Measurements from ENCODE around the gene MRPL22. TPM values are rescaled to one million over a fixed set of nuclear protein-coding genes. Genes with fewer than 3 reads are reported as not detected.
"Not testable (repeated sequence)": the region's sequence is repeated elsewhere in the genome, so short reads cannot be mapped to it uniquely, and the experiment has no call there.

MRPL22 gene
- total and polyA plus RNA-seq, 4 donors: 12.5 to 57.3 (median 20.9) TPM

DNA sequence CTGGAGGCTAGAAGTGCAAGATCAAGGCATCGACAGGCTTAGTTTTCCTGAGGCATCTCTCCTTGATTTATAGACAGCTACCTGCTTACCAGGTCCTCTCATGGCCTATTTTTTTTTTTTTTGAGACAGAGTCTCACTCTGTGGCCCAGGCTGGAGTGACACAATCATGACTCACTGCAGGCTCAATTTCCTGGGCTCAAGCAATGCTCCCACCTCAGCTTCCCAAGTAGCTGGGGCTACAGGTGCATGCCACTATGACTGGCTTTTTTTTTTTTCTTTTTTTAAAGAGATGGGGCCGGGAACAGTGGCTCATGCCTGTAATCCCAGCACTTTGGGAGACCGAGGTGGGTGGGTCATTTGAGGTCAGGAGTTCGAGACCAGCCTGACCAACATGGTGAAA lies 61.8 kb downstream of the MRPL22 start:
- H3K4me3 ChIP-seq (ENCODE audit: low read depth in 1 of 3, low read length in 3 of 3); H3K9ac ChIP-seq (ENCODE audit: low read depth in 1 of 2, low read length in 2 of 2); H3K4me1 ChIP-seq (ENCODE audit: control insufficient read depth in 4 of 4, insufficient read depth in 4 of 4, low read length in 3 of 4); H3K9me3 ChIP-seq (ENCODE audit: control insufficient read depth in 4 of 4, low read length in 3 of 4); DNase-seq (ENCODE audit: low spot score); H3K27me3 ChIP-seq (ENCODE audit: control insufficient read depth in 4 of 4, insufficient read depth in 4 of 4, low read length in 3 of 4); H3K36me3 ChIP-seq (ENCODE audit: control insufficient read depth in 4 of 4, insufficient read depth in 3 of 4, low read depth in 1 of 4, low read length in 3 of 4); H3K27ac ChIP-seq (ENCODE audit: low read depth in 1 of 2, low read length in 2 of 2): not testable (repeated sequence)
- WGBS: 87% methylated on average over 4 of the region's 4 CpGs

DNA sequence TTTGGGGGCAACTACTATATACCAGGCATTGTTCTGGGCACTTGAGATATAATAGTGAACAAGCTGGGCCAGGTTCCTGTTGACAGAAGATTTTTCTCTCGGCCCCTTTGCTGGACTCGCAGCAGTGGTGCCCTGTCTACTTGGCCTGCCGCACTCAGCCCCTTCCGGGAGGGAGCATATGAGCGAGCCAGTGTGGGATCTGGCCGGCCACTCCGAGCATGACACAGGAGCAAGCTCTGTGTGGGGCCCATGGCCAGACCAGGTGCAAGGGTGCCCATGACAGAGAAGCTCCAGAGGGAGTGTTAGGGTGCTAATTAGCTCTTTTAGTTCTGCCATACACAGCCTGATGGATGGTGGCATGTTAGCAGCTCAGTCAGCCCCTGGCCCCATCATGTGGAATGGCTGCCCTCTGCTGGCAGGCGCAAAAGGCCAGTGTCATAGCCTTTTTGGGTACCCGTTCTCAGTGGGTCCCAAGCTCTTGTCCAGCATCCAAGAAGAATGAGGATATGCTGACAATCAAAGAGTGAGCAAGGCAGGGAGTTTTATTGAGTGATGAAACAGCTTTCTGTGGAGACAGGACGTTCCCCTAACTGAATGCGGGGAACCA lies 63.4 kb downstream of the MRPL22 start:
- no peak for DNase-seq (ENCODE audit: low spot score)

DNA sequence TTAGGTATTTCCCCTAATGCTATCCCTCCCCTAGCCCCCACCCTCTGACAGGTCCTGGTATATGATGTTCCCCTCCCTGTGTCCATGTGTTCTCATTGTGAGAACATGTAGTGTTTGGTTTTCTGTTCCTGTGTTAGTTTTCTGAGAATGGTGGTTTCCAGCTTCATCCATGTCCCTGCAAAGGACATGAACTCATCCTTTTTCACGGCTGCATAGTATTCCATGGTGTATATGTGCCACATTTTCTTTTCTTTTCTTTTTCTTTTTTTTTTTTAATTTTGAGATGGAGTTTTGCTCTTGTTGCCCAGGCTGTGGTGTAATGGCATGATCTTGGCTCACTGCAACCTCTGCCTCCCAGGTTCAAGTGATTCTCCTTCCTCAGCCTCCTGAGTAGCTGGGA lies 65.4 kb downstream of the MRPL22 start:
- H3K27me3 ChIP-seq (ENCODE audit: control insufficient read depth in 4 of 4, insufficient read depth in 4 of 4, low read length in 3 of 4); DNase-seq (ENCODE audit: low spot score); H3K9me3 ChIP-seq (ENCODE audit: control insufficient read depth in 4 of 4, low read length in 3 of 4); H3K27ac ChIP-seq (ENCODE audit: low read depth in 1 of 2, low read length in 2 of 2); H3K4me3 ChIP-seq (ENCODE audit: low read depth in 1 of 3, low read length in 3 of 3); H3K36me3 ChIP-seq (ENCODE audit: control insufficient read depth in 4 of 4, insufficient read depth in 3 of 4, low read depth in 1 of 4, low read length in 3 of 4); H3K9ac ChIP-seq (ENCODE audit: low read depth in 1 of 2, low read length in 2 of 2); H3K4me1 ChIP-seq (ENCODE audit: control insufficient read depth in 4 of 4, insufficient read depth in 4 of 4, low read length in 3 of 4): not testable (repeated sequence)
- WGBS: 90% methylated on average over 1 of the region's 1 CpG

More for the DNA sequence above, 63.4 kb downstream of the MRPL22 start:
- Histone ChIP-seq H3K9ac (ENCODE audit: low read depth in 1 of 2, low read length in 2 of 2) (no peak overlapping the region), H3K27ac (ENCODE audit: low read depth in 1 of 2, low read length in 2 of 2) (no peak overlapping the region), H3K4me3 (ENCODE audit: low read depth in 1 of 3, low read length in 3 of 3) (no peak overlapping the region), H3K36me3 (ENCODE audit: control insufficient read depth in 4 of 4, insufficient read depth in 3 of 4, low read depth in 1 of 4, low read length in 3 of 4) (no peaks in the 10 kb centered on the region), H3K27me3 (ENCODE audit: control insufficient read depth in 4 of 4, insufficient read depth in 4 of 4, low read length in 3 of 4) (no peaks in the 10 kb centered on the region), H3K4me1 (ENCODE audit: control insufficient read depth in 4 of 4, insufficient read depth in 4 of 4, low read length in 3 of 4) (no peaks in the 10 kb centered on the region), H3K9me3 (ENCODE audit: control insufficient read depth in 4 of 4, low read length in 3 of 4) (no peaks in the 10 kb centered on the region)
- 84% methylated on average over 11 of the region's 11 CpGs for WGBS
- no peak for TF ChIP-seq FOXA1 (IDR thresholded peaks at IDR 0.05)
- TF ChIP-seq HNF4A (conservative IDR thresholded peaks at IDR 0.05): no peak
- TF ChIP-seq, protein P1, sequence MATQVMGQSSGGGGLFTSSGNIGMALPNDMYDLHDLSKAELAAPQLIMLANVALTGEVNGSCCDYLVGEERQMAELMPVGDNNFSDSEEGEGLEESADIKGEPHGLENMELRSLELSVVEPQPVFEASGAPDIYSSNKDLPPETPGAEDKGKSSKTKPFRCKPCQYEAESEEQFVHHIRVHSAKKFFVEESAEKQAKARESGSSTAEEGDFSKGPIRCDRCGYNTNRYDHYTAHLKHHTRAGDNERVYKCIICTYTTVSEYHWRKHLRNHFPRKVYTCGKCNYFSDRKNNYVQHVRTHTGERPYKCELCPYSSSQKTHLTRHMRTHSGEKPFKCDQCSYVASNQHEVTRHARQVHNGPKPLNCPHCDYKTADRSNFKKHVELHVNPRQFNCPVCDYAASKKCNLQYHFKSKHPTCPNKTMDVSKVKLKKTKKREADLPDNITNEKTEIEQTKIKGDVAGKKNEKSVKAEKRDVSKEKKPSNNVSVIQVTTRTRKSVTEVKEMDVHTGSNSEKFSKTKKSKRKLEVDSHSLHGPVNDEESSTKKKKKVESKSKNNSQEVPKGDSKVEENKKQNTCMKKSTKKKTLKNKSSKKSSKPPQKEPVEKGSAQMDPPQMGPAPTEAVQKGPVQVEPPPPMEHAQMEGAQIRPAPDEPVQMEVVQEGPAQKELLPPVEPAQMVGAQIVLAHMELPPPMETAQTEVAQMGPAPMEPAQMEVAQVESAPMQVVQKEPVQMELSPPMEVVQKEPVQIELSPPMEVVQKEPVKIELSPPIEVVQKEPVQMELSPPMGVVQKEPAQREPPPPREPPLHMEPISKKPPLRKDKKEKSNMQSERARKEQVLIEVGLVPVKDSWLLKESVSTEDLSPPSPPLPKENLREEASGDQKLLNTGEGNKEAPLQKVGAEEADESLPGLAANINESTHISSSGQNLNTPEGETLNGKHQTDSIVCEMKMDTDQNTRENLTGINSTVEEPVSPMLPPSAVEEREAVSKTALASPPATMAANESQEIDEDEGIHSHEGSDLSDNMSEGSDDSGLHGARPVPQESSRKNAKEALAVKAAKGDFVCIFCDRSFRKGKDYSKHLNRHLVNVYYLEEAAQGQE (IDR thresholded peaks at IDR 0.05): no peak
- no peak for TF ChIP-seq TAF1 (conservative IDR thresholded peaks at IDR 0.05)
- no peak for TF ChIP-seq JUND (IDR thresholded peaks at IDR 0.05)
- no peak for TF ChIP-seq NR2F2 (IDR thresholded peaks at IDR 0.05)
- TF ChIP-seq, protein P2, sequence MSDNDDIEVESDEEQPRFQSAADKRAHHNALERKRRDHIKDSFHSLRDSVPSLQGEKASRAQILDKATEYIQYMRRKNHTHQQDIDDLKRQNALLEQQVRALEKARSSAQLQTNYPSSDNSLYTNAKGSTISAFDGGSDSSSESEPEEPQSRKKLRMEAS (IDR thresholded peaks at IDR 0.05): no peak
- no peak for TF ChIP-seq YY1 (IDR thresholded peaks at IDR 0.05)
- TF ChIP-seq, protein P3, sequence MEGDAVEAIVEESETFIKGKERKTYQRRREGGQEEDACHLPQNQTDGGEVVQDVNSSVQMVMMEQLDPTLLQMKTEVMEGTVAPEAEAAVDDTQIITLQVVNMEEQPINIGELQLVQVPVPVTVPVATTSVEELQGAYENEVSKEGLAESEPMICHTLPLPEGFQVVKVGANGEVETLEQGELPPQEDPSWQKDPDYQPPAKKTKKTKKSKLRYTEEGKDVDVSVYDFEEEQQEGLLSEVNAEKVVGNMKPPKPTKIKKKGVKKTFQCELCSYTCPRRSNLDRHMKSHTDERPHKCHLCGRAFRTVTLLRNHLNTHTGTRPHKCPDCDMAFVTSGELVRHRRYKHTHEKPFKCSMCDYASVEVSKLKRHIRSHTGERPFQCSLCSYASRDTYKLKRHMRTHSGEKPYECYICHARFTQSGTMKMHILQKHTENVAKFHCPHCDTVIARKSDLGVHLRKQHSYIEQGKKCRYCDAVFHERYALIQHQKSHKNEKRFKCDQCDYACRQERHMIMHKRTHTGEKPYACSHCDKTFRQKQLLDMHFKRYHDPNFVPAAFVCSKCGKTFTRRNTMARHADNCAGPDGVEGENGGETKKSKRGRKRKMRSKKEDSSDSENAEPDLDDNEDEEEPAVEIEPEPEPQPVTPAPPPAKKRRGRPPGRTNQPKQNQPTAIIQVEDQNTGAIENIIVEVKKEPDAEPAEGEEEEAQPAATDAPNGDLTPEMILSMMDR (IDR thresholded peaks at IDR 0.05; ENCODE audit: low read depth, low read length, missing input control): peak; percentile 38
- TF ChIP-seq HNF4G (IDR thresholded peaks at IDR 0.05): no peak
- no peak for TF ChIP-seq FOXA2 (IDR thresholded peaks at IDR 0.05)
- TF ChIP-seq, protein P4, sequence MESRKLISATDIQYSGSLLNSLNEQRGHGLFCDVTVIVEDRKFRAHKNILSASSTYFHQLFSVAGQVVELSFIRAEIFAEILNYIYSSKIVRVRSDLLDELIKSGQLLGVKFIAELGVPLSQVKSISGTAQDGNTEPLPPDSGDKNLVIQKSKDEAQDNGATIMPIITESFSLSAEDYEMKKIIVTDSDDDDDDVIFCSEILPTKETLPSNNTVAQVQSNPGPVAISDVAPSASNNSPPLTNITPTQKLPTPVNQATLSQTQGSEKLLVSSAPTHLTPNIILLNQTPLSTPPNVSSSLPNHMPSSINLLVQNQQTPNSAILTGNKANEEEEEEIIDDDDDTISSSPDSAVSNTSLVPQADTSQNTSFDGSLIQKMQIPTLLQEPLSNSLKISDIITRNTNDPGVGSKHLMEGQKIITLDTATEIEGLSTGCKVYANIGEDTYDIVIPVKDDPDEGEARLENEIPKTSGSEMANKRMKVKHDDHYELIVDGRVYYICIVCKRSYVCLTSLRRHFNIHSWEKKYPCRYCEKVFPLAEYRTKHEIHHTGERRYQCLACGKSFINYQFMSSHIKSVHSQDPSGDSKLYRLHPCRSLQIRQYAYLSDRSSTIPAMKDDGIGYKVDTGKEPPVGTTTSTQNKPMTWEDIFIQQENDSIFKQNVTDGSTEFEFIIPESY (IDR thresholded peaks at IDR 0.05): no peak
- TF ChIP-seq GABPA (IDR thresholded peaks at IDR 0.05 in 1 of 2, conservative IDR thresholded peaks at IDR 0.05 in 1 of 2): no peak
- TF ChIP-seq, protein P5, sequence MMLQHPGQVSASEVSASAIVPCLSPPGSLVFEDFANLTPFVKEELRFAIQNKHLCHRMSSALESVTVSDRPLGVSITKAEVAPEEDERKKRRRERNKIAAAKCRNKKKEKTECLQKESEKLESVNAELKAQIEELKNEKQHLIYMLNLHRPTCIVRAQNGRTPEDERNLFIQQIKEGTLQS (IDR thresholded peaks at IDR 0.05): no peak
- TF ChIP-seq RXRA (IDR thresholded peaks at IDR 0.05): no peak
- TF ChIP-seq RAD21 (IDR thresholded peaks at IDR 0.05): peak; percentile 67 to 78

Measured in liver (tissue), 9 donors.